ENCODE results near the gene OVAAL. TPM values are rescaled to one million over a fixed set of nuclear protein-coding genes. Genes with fewer than 3 reads are reported as not detected.
"Not testable (repeated sequence)": the region's sequence is repeated elsewhere in the genome, so short reads cannot be mapped to it uniquely, and the experiment has no call there.

The OVAAL gene
- total RNA-seq, 2 donors from 2014 or later = 0.62 TPM; not detected in 1

- Histone ChIP-seq H3K4me3 (no peak overlapping the region), H3K9me3 (no peaks in the 10 kb centered on the region), H3K27ac (no peak overlapping the region), H3K36me3 (no peaks in the 10 kb centered on the region), H3K27me3 (replicated peaks; ENCODE audit: insufficient read depth) (no peaks in the 10 kb centered on the region), H3K4me1 (replicated peaks) (no peaks in the 10 kb centered on the region)
- intact Hi-C loops (cut with DNase I) = no loop called here
- 31% methylated on average over 9 of the region's 9 CpGs for WGBS
- no peak for TF ChIP-seq CTCF (IDR thresholded peaks at IDR 0.05)
- no peak for TF ChIP-seq POLR2AphosphoS5 (IDR thresholded peaks at IDR 0.05)
- no peak for TF ChIP-seq POLR2A (IDR thresholded peaks at IDR 0.05)
- no peak for DNase-seq (ENCODE audit: low spot score)
Measured at GRCh38 chr1:180542113-180542837, 16.5 kb upstream of the OVAAL start.

GRCh38 chr1:180542838-180543145 lies 16.0 kb upstream of the OVAAL start:
- intact Hi-C loops (cut with DNase I) = no loop called here
- DNase-seq (ENCODE audit: low spot score) = no peak
- H3K9me3 ChIP-seq = no peaks in the 10 kb centered on the region
- no peak overlapping the region for H3K4me3 ChIP-seq
- H3K27me3 ChIP-seq (replicated peaks; ENCODE audit: insufficient read depth) = no peaks in the 10 kb centered on the region
- no peak for TF ChIP-seq CTCF (IDR thresholded peaks at IDR 0.05)
- TF ChIP-seq POLR2AphosphoS5 (IDR thresholded peaks at IDR 0.05) = no peak
- TF ChIP-seq POLR2A (IDR thresholded peaks at IDR 0.05) = no peak
- WGBS = 35% methylated on average over 2 of the region's 2 CpGs
- no peaks in the 10 kb centered on the region for H3K36me3 ChIP-seq
- H3K27ac ChIP-seq = no peak overlapping the region
- no peaks in the 10 kb centered on the region for H3K4me1 ChIP-seq (replicated peaks)

- TF ChIP-seq CTCF (IDR thresholded peaks at IDR 0.05) (no peak), POLR2AphosphoS5 (IDR thresholded peaks at IDR 0.05) (no peak), POLR2A (IDR thresholded peaks at IDR 0.05) (no peak)
- no peaks in the 10 kb centered on the region for H3K9me3 ChIP-seq
- no peaks in the 10 kb centered on the region for H3K36me3 ChIP-seq
- 71% methylated on average over 4 of the region's 4 CpGs for WGBS
- no peaks in the 10 kb centered on the region for H3K4me1 ChIP-seq (replicated peaks)
- intact Hi-C loops (cut with DNase I) = no loop called here
- DNase-seq (ENCODE audit: low spot score) = no peak
- no peaks in the 10 kb centered on the region for H3K27me3 ChIP-seq (replicated peaks; ENCODE audit: insufficient read depth)
- no peak overlapping the region for H3K27ac ChIP-seq
- H3K4me3 ChIP-seq = no peak overlapping the region
Measured at GRCh38 chr1:180544050-180544449, 14.7 kb upstream of the OVAAL start.

GRCh38 chr1:180545991-180546390 lies 12.8 kb upstream of the OVAAL start:
- no peak for DNase-seq (ENCODE audit: low spot score)
- Histone ChIP-seq H3K4me1 (replicated peaks) (no peaks in the 10 kb centered on the region), H3K27me3 (replicated peaks; ENCODE audit: insufficient read depth) (no peaks in the 10 kb centered on the region), H3K36me3 (no peaks in the 10 kb centered on the region), H3K4me3 (no peak overlapping the region), H3K27ac (no peak overlapping the region), H3K9me3 (no peaks in the 10 kb centered on the region)
- intact Hi-C loops (cut with DNase I) = no loop called here
- TF ChIP-seq POLR2AphosphoS5 (IDR thresholded peaks at IDR 0.05) (no peak), CTCF (IDR thresholded peaks at IDR 0.05) (no peak), POLR2A (IDR thresholded peaks at IDR 0.05) (no peak)
- 95% methylated on average over 1 of the region's 1 CpG for WGBS

- no peaks in the 10 kb centered on the region for H3K27me3 ChIP-seq (replicated peaks; ENCODE audit: insufficient read depth)
- TF ChIP-seq CTCF (IDR thresholded peaks at IDR 0.05) (no peak), POLR2A (IDR thresholded peaks at IDR 0.05) (no peak)
- H3K4me1 ChIP-seq (replicated peaks) = no peaks in the 10 kb centered on the region
- H3K9me3 ChIP-seq = no peaks in the 10 kb centered on the region
- no peak for DNase-seq (ENCODE audit: low spot score)
- WGBS = 90% methylated on average over 7 of the region's 7 CpGs
- no peak overlapping the region for H3K4me3 ChIP-seq
- no peaks in the 10 kb centered on the region for H3K36me3 ChIP-seq
- no peak overlapping the region for H3K27ac ChIP-seq
- intact Hi-C loops (cut with DNase I) = no loop called here
Measured at GRCh38 chr1:180548686-180549317, 10.0 kb upstream of the OVAAL start.

DNA sequence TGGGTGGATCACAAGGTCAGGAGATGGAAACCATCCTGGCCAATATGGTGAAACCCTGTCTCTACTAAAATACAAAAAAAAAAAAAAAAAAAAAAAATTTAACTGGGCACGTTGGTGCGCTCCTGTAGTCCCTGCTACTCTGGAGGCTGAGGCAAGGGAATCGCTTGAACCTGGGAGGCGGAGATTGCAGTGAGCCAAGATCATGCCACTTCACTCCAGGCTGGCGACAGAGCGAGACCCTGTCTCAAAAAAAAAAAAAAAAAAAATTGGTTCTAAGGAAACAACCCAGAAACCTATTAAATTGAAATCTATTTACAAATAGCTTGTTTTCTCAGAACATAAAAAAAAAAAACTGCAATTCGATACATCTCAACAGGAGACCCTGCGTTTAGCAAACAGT lies 9.0 kb upstream of the OVAAL start:
- H3K9me3 ChIP-seq; H3K4me1 ChIP-seq (replicated peaks); H3K4me3 ChIP-seq; DNase-seq (ENCODE audit: low spot score); H3K27me3 ChIP-seq (replicated peaks; ENCODE audit: insufficient read depth); H3K36me3 ChIP-seq; H3K27ac ChIP-seq; intact Hi-C loops (cut with DNase I): not testable (repeated sequence)
- 93% methylated on average over 8 of the region's 8 CpGs for WGBS
